ENCODE data around the gene TMEM131L. TPM values are rescaled to one million over a fixed set of nuclear protein-coding genes. Genes with fewer than 3 reads are reported as not detected.
"Not testable (repeated sequence)": the region's sequence is repeated elsewhere in the genome, so short reads cannot be mapped to it uniquely, and the experiment has no call there.

Gene TMEM131L
- total RNA-seq, 1 donor from 2014 or later = 7.6 TPM

GRCh38 chr4:153546280-153546679 is 80.1 kb downstream of the TMEM131L start:
- TF ChIP-seq CTCF (IDR thresholded peaks at IDR 0.05; ENCODE audit: insufficient read depth, low read length, poor library complexity, severe bottlenecking) = no peak
- no peak for DNase-seq (ENCODE audit: low read depth)
- H3K36me3 ChIP-seq (ENCODE audit: control insufficient read depth, insufficient read depth, low read length) = no peaks in the 10 kb centered on the region

GRCh38 chr4:153547520-153547919 is 81.4 kb downstream of the TMEM131L start:
- H3K4me3 ChIP-seq (ENCODE audit: low read depth, low read length) = no peak overlapping the region
- DNase-seq (ENCODE audit: low read depth) = no peak

More at GRCh38 chr4:153546280-153546679, 80.1 kb downstream of the TMEM131L start:
- no peak overlapping the region for H3K4me3 ChIP-seq (ENCODE audit: low read depth, low read length)
- H3K27me3 ChIP-seq (ENCODE audit: control insufficient read depth, insufficient read depth, low read length) = no peaks in the 10 kb centered on the region

GRCh38 chr4:153548907-153549306 is 82.7 kb downstream of the TMEM131L start:
- not testable (repeated sequence) for H3K36me3 ChIP-seq (ENCODE audit: control insufficient read depth, insufficient read depth, low read length); H3K27me3 ChIP-seq (ENCODE audit: control insufficient read depth, insufficient read depth, low read length); H3K4me3 ChIP-seq (ENCODE audit: low read depth, low read length); DNase-seq (ENCODE audit: low read depth)

More at GRCh38 chr4:153547520-153547919, 81.4 kb downstream of the TMEM131L start:
- Histone ChIP-seq H3K27me3 (ENCODE audit: control insufficient read depth, insufficient read depth, low read length) (no peaks in the 10 kb centered on the region), H3K36me3 (ENCODE audit: control insufficient read depth, insufficient read depth, low read length) (no peaks in the 10 kb centered on the region)
- TF ChIP-seq CTCF (IDR thresholded peaks at IDR 0.05; ENCODE audit: insufficient read depth, low read length, poor library complexity, severe bottlenecking) = no peak

GRCh38 chr4:153549405-153549804 is 83.2 kb downstream of the TMEM131L start:
- no peak for TF ChIP-seq CTCF (IDR thresholded peaks at IDR 0.05; ENCODE audit: insufficient read depth, low read length, poor library complexity, severe bottlenecking)

GRCh38 chr4:153553155-153553818 is 87.1 kb downstream of the TMEM131L start:
- Histone ChIP-seq H3K27me3 (ENCODE audit: control insufficient read depth, insufficient read depth, low read length) (no peaks in the 10 kb centered on the region), H3K4me3 (ENCODE audit: low read depth, low read length) (no peak overlapping the region), H3K36me3 (ENCODE audit: control insufficient read depth, insufficient read depth, low read length) (no peaks in the 10 kb centered on the region)
- no peak for DNase-seq (ENCODE audit: low read depth)
- TF ChIP-seq CTCF (IDR thresholded peaks at IDR 0.05; ENCODE audit: insufficient read depth, low read length, poor library complexity, severe bottlenecking) = no peak

More at GRCh38 chr4:153549405-153549804, 83.2 kb downstream of the TMEM131L start:
- DNase-seq (ENCODE audit: low read depth) = no peak
- Histone ChIP-seq H3K36me3 (ENCODE audit: control insufficient read depth, insufficient read depth, low read length) (no peaks in the 10 kb centered on the region), H3K4me3 (ENCODE audit: low read depth, low read length) (no peak overlapping the region), H3K27me3 (ENCODE audit: control insufficient read depth, insufficient read depth, low read length) (no peaks in the 10 kb centered on the region)

- Histone ChIP-seq H3K36me3 (ENCODE audit: control insufficient read depth, insufficient read depth, low read length) (no peaks in the 10 kb centered on the region), H3K4me3 (ENCODE audit: low read depth, low read length) (no peak overlapping the region), H3K27me3 (ENCODE audit: control insufficient read depth, insufficient read depth, low read length) (no peaks in the 10 kb centered on the region)
- no peak for TF ChIP-seq CTCF (IDR thresholded peaks at IDR 0.05; ENCODE audit: insufficient read depth, low read length, poor library complexity, severe bottlenecking)
- DNase-seq (ENCODE audit: low read depth) = no peak
These were observed 87.6 kb downstream of the TMEM131L start for GRCh38 chr4:153553819-153554170.
